GOT3 (cell line): ENCODE measurements around the gene PLD6.
"Not testable (repeated sequence)": the region's sequence is repeated elsewhere in the genome, so short reads cannot be mapped to it uniquely, and the experiment has no call there.

Experiments used
- DNase-seq: peaks from one replicate; lab custom pipeline; 2025; ENCODE audit warnings: mixed read lengths; lab: John Stamatoyannopoulos, UW

Gene PLD6

DNA sequence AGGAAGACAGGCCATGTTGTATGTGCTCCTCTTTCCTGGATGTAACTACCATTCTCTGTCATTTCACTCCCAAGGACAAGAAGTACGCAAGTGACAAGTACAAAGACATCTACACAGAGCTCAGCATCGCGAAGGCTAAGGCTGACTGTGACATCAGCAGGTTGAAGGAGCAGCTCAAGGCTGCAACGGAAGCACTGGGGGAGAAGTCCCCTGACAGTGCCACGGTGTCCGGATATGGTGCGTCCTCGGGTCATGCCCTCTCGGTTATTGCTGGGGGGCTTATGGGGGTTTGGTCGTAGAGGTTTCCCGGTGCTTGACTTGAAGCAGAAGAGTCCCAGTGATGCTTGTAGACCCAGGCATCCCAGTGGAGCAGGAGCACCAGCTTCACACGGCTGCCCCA is 29.0 kb downstream of the PLD6 start:
- DNase-seq = no peak

DNA sequence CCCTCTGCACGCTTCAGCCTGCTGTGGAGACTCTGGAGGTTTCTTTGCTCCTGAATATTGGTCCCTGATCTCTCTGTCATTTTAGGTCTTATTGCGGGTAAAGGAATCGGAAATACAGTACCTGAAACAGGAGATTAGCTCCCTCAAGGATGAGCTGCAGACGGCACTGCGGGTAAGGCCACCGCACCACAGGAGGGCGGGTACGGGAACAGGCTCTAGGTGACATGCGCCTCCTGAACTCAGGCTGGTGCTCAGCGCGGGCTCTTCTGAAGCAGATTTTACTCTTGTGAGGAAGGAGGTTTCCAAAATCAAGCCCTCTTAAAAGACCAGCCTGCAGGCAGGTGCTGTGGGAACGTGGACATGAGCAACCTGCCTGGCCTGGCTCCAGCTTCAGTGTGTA is 29.8 kb downstream of the PLD6 start:
- no peak for DNase-seq

DNA sequence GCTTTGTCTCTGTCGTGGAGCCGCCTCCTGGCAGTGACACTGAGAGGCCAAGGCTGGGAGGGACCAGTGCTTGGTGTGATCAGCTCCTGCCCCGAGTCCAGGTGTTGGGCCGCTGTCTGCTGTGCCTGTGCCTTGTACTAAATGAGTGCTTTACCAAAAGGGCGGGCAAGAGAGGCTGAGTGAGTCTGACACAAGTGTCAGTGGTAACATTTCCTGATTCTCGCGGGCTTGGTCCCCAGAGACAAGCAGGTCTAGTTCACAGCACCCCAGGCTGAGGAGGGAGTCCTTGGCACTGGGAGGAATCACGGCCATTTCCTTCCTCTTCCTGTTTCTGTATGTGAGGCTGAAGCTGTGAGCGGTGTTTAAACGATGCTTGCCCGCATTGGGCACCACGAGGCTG is 30.2 kb downstream of the PLD6 start:
- no peak for DNase-seq

DNA sequence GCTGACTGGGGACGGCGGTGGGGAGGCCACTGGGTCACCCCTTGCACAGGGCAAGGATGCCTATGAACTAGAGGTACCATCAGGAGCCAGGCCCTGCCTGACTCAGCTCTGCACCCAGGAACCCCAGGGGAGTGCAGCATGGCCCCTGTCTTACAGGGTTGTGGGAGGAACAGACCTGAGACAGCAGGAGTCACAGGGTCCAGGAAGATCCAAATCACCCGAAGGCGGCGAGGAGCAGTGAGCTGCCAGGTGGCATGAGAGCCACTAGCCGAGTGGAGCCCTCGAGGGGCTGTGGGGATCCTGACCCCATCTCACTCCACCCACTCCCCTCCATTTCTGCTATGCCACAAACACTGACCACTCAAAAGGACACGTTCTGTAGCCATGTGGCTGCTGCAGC is 30.8 kb downstream of the PLD6 start:
- no peak for DNase-seq

DNA sequence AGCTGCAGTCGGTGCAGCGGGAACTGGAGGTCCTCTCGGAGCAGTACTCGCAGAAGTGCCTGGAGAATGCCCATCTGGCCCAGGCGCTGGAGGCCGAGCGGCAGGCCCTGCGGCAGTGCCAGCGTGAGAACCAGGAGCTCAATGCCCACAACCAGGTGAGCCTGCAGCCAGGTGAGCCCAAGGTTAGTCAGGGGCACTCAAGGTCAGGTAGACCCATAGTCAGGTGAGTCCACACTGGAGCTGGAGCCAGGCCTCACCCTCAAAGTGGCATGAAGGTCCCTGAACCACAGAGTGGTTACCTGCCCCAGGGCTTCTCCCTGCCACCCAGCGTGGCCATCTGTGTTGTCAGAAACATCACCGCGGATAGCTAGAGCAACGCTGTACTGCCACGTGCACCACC is 32.2 kb downstream of the PLD6 start:
- no peak for DNase-seq

DNA sequence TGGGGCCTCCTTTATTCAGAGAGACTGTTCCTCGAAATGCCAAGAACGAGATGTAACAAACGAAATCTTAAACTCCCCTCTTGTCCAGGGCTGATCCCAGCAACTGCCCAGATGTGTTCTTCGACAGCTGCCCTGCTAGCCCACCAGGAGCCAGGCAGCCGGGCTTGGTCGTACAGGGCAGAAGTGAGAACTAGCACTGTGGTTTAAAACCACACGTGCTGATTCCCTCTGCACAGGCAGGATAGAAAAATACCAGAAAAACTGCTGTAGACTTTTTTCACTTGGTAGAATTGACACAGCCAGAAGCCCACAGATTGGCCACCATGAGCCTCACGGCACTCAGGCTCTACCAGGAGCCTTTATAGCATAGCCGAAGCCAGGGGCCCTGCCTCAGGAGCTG is 33.1 kb downstream of the PLD6 start:
- no peak for DNase-seq

DNA sequence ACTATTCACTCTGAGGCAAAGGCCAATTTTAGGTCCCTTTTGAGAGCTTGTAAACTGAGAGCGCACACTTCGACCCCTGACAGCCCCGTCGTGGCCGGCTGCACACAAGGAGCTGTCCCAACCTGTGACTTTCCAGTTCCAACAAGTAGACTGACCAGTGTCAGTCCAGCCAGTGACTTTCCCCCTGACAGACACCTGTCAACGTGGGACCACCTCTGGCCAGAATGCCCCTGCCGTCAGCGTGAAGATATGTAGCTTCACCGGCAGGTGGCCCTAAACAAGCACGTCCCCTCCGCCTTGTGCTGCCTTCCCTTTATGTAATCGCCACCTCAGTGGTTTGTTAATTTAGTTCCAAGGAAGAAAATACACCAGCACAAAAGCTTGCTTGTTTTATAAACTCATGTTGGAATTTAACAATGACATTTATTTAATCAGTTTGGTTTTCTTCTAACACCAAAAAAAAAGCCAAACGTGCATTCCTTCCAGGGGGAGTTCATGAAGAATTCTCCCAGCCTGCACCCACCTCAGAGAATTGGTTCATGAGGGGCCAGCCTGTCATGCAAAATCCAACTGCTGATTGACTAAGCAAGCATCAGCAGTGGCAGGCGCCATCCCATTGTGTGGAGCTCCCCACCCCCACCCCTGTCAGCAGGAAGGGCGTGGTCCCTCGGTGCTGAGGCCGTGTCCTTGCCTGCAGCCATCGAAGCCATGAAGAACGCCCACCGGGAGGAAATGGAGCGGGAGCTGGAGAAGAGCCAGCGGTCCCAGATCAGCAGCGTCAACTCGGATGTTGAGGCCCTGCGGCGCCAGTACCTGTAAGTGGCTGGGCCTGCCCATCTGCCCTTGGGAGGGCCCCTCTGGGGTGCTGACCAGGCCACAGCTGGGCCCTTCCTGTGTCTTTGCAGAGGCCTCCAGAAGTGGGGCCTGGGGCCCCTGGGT is 33.9 kb downstream of the PLD6 start:
- DNase-seq = no peak

DNA sequence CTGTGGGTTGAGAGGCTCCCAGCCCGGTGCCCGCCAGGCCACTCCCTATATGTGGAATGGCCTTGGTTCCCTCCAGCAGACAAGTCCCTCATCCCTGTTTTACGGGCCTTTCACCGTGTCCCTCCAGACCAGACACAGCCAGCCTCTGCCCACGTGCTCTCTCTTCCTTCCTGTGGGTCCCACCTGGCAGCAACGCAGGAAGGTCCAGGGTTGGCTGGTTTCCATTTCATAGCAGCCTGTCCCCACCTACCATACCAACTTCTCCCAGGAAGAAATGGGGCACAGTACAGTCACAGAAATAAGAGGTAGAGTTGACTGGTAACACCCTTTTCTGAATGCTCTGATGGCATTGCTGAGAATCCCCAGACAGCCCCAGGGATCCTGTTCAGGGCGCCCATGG is 34.9 kb downstream of the PLD6 start:
- DNase-seq = no peak

DNA sequence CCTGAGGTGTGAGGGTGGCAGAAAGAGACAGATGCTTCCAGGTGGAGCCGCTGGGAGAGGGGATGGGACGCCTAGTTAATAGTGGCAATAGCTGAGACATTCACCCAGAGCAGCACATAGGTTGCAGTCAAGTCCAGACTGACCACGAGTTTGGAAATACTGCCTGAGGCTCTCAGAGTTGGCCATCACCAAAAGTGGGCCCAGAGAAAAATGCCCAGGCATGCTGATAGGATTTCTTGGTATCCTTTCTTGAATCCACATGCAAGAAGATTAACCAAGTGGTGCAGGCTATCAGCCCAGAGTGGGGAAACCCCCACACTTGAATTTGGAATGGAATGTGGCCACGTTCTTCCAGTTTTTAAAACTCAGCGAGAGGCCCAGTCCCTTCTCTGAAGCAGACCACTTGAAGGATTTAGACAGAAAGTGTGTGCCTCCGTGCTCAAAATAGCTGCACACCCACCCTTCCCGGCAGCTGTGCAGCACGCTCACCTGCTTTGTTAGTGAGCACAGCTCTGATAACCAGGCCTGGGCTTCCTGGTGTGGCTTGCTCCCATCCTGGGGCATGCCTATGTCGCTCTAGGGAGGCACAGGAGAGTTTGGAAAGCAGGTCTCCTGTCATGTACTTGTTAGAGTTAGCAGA is 35.7 kb downstream of the PLD6 start:
- no peak for DNase-seq

DNA sequence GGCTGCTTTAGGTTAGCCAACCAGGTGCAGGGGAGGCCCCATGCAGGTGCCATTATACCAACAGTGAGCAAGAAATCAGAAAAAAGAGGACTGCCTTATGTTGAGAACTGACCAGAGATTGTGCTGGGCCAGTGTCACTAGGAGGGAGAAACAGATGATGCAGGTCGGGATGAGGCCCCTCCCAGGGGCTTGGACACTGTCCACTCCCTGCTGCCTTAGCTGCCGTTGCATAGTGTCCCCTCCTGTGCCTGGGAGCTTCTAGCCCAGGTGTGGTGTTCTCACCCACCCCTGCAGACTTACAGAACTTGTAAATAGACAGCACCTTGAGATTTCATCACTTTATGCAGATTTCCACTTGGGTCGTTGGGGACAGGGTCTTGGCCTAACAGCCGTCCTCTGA is 36.7 kb downstream of the PLD6 start:
- DNase-seq = no peak

DNA sequence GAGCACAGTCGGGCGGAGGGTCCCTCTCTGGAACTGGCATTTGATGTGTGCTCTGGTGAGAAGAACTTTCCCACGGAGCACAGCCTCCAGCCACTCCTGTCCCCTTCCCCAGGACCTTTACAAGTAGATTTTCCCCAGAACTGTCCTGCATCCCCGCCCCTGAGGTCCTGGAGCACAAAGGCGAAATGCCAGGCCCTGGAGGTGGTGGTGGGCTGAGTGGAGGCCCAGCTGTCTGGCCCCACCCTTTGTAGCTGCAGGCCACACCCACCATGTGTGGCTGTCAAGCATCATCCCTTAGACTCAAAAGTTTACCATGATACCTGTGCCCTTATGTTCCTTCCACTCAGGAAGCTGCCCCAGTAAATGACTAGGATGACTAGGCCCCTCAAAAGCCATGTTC is 37.7 kb downstream of the PLD6 start:
- no peak for DNase-seq

DNA sequence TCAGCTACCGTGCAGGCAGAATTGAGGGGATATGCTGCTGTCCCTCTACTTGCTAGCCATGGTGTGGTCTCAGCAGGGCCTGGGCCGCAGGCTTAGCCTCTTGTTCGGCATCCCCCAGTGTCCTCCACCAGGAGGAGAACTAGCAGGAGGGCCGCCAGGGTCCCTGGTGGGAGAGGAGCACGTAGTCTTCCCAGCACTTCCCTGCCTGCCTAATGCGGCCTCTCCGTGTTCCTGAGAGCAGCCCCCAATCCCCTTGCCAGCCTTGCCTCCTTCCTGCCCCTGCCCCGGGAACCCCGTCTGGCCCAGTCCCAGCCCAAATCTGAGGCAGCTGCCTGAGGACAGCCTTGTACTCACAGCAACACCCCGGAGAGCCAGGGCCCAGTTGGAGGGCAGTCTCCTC is 38.1 kb downstream of the PLD6 start:
- DNase-seq = no peak

DNA sequence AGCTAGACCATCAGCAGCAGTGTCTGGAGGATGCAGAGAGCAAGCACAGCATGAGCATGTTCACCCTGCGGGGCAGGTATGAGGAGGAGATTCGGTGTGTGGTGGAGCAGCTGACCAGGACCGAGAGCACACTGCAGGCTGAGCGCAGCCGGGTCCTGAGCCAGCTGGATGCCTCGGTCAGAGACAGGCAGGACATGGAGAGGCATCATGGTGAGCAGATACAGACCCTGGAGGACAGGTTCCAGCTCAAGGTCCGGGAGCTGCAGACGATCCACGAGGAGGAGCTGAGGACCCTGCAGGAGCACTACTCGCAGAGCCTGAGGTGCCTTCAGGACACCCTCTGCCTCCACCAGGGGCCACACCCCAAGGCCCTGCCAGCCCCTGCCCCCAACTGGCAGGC is 38.8 kb downstream of the PLD6 start:
- no peak for DNase-seq

DNA sequence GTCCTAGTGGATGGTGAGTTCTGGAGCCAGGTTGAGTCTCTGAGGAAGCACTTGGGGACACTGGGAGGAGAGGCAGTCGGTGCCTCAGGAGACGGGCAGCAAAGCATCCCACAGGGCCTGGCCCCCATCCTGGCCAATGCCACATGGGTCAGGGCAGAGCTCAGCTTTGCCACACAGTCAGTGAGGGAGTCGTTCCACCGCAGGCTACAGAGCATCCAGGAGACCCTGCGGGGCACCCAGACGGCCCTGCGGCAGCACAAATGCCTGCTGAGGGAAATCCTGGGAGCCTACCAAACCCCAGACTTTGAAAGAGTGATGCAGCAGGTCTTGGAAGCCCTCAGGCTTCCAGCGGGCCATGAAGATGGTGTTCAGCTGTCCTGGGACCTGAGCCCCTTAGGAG is 39.7 kb downstream of the PLD6 start:
- no peak for DNase-seq

DNA sequence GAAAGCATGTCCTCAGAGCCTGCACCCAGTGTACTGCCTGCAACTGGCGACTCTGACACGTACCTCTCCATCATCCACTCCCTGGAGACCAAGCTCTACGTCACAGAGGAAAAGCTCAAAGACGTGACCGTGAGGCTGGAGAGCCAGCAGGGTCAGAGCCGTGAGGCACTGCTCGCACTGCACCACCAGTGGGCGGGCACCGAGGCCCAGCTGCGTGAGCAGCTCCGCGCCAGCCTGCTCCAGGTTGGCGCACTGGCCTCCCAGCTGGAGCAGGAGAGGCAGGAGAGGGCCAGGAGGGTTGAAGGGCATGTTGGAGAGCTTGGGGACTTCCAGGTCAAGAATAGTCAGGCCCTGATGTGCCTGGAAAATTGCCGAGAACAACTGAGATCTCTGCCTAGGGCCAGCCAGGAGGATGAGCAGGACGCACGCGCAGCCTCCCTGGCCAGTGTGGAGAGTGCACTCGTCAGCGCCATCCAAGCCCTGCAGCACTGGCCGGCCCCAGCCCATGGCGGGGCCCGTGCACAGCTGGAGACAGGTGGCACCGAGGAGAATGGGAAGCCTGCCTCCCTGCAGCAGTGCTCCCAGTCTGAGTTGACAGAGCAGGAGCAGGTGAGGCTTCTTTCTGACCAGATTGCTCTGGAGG is 40.3 kb downstream of the PLD6 start:
- DNase-seq = no peak

DNA sequence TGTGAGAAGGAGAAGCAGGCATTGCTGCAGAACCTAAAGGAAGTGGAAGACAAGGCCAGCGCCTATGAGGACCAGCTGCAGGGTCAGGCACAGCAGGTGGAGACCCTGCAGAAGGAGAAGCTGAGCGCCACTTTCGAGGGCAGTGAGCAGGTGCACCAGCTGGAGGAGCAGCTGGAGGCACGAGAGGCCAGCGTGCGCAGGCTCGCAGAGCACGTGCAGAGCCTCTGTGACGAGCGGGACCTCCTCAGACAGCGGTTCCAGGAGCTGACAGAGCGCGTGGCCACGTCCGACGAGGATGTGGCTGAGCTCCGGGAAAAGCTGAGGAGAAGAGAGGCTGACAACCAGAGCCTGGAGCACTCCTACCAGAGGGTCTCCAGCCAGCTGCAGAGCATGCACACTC is 41.5 kb downstream of the PLD6 start:
- DNase-seq = no peak

DNA sequence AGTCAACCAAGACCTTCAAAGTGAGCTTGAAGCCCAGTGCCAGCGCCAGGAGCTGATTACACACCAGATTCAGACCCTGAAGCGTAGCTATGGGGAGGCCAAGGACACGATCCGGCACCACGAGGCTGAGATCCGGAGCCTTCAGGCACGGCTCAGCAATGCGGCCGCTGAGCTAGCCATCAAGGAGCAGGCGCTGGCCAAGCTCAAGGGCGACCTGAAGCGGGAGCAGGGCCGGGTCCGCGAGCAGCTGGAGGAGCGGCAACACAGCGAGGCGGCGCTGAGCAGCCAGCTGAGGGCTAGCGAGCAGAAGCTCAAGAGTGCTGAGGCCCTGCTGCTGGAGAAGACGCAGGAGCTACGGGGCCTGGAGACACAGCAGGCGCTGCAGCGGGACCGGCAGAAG is 42.0 kb downstream of the PLD6 start:
- DNase-seq = no peak

DNA sequence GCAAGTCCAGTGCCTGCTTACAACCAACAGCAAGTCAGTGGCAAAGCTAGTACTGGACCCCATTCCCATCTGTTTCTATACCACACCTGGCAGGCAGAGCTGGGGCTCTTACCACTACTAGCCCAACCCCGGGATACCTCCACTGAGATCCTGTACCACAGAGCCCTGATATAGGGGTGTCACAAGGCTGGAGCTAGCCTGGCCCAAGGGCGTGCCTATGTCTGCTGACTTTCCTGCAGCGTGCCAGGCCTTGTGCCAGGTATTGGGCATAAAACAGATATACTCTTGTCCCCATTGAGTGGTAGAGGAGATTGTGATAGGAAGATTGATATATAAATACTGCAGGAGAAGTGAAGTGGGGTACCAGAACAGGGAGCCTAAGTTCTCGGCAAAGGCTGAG is 44.4 kb downstream of the PLD6 start:
- no peak for DNase-seq

DNA sequence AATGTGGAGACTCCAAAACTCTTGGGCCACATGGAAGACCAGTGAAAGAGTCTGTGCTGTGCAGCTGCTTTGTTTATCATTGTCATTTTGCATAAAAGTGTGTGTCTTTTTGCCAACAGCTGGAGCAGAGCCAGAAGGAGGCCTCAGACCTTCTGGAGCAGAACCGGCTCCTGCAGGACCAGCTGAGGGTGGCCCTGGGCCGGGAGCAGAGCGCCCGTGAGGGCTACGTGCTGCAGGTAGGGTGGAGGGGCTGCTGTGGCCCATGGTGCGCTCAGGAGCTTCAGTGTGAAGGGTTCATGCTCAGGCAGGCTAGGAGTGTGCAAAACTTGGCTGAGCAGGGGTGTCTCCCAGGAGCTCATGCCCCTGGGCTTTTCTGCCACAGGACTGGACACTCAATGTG is 45.0 kb downstream of the PLD6 start:
- no peak for DNase-seq

DNA sequence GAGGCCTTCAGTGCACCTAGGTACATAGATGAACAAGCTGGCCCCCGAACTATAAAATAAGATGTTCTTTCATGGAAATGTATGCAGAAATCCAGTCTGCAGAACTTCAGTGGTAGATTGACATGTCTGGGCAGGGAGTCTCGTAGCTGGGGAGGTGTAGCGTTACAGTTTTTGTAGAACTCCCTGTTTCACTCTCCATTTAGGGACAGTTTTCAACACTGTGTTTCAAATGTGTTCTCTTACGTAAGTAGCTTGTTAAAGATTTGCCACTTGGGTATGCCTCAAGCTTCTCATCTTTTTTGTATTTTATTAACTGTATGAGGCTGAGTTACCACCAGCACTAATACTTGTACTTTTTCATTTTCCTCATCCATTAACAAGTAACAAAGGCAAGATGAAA is 46.6 kb downstream of the PLD6 start:
- DNase-seq = no peak

DNA sequence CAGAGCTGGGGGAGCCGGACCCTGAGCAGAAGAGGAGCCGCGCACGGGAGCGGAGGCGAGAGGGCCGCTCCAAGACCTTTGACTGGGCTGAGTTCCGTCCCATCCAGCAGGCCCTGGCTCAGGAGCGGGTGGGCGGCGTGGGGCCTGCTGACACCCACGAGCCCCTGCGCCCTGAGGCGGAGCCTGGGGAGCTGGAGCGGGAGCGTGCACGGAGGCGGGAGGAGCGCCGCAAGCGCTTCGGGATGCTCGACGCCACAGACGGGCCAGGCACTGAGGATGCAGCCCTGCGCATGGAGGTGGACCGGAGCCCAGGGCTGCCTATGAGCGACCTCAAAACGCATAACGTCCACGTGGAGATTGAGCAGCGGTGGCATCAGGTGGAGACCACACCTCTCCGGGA is 47.6 kb downstream of the PLD6 start:
- DNase-seq = not testable (repeated sequence)

DNA sequence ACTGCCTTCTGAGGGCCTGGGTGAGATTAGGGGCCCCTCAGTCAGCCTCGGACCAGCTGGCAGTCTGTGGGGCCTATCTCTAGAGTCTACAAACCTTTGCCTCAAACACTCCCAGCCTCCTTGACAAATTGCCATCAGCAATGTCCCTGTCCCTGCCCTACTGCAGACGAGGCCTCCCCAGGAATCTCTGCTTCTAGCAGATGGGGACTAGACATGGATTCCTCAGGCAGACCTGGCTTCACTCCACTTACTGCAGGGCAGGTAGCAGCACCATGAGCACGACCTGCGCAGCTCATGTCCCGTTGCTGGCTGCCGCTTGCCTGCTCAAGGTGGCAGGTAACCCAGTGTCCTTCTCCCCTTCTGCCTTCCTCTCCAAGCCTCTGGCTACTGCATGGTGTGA is 49.1 kb downstream of the PLD6 start:
- DNase-seq = no peak

DNA sequence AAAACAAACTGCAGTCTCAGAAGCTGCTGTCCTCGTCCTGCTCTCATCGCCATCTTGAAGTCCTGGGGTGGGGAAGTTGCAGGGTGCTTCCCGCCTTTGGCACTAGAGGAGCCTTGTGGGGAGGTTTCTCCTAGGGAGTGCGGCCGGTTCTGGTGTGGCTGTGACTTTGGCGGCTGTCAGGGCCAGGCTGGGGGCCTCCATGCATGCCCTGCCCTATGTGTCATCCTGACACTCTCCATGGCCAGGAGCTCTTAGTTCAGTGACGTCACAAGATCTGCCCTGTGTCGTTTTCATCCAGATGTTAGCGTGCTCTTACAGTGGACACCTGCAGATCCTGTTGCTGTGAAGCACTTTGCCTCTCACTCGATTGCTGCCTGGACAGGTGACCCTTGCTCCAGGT is 49.6 kb downstream of the PLD6 start:
- no peak for DNase-seq
